Stomach (tissue), 4 donors: ENCODE results near the gene ZNF689.
A peak's percentile ranks its signal among the peaks of the same experiment; 100 is the strongest.

ENCODE experiments used
- CTCF ChIP-seq, 7 experiments: fragments of 450-650 bp in 4 of 7; fragments of 200-600 bp in 3 of 7; sonication (generic) in 3 of 7; IDR thresholded peaks; one replicate each; pipeline ENCODE4 v1.5.1; 2016 to 2019; ENCODE audit warnings: antibody characterized with exemption in 7 of 7, control low read depth in 2 of 7, mild to moderate bottlenecking in 1 of 7
- EP300 ChIP-seq: sonication (generic); formaldehyde crosslinking; IDR thresholded peaks from one replicate; pipeline ENCODE4 v1.6.1; 2017; ENCODE audit warnings: antibody characterized with exemption
- POLR2A ChIP-seq, 4 donors: fragments of 450-650 bp; IDR thresholded peaks; one replicate each; pipeline ENCODE4 v1.6.1; 2016; ENCODE audit warnings: antibody characterized with exemption in 4 of 4, control low read depth in 2 of 4, mild to moderate bottlenecking in 1 of 4, moderate library complexity in 1 of 4

GRCh38 chr16:30637944-30638343 is 27.8 kb upstream of the ZNF689 start:
- TF ChIP-seq CTCF (IDR thresholded peaks at IDR 0.05), result peak in 2 of 7 experiments; percentile 9 to 11
- no peak for TF ChIP-seq POLR2A (IDR thresholded peaks at IDR 0.05)
- TF ChIP-seq EP300, result no peak
